ENCODE measurements around the gene CNTN6.

- no peak for TF ChIP-seq CTCF (IDR thresholded peaks at IDR 0.05)
- no peak for TF ChIP-seq ZFX (IDR thresholded peaks at IDR 0.05; ENCODE audit: borderline replicate concordance)
These were observed 201.8 kb downstream of the CNTN6 start for GRCh38 chr3:1294586-1294985.
